WTC11 (cell line): ENCODE data around the gene EMP2.

ENCODE experiments used
- CTCF ChIP-seq: fragments of 200-600 bp; IDR thresholded peaks from 2 replicates; pipeline ENCODE4 v1.8.0; 2022; ENCODE audit warnings: antibody characterized with exemption
- NFATC4 ChIP-seq: fragments of 250-450 bp; sonication (Bioruptor Pico); IDR thresholded peaks from 2 replicates; pipeline ENCODE4 v1.9.0; 2021; ENCODE audit warnings: mild to moderate bottlenecking
- RELA ChIP-seq: sonication (generic); formaldehyde crosslinking; IDR thresholded peaks from 2 replicates; pipeline ENCODE4 v1.8.1; 2022; ENCODE audit warnings: missing genetic modification reagents, mild to moderate bottlenecking, borderline replicate concordance

- TF ChIP-seq CTCF (no peak), RELA (no peak), NFATC4 (CRISPR knock-in tag) (no peak)
Measured at GRCh38 chr16:10619271-10619849, 39.0 kb upstream of the EMP2 start.
